SK-N-SH treated with all-trans-retinoic acid at 6 μM for 48 hours (cell line): ENCODE measurements around the gene SDK1.

Experiments
- ATAC-seq: fragments of 200-7000 bp; cut with Tn5 transposase; 3 replicates; pipeline ENCODE4 v1.9.1; 2020; ENCODE audit warnings: mild to moderate bottlenecking, moderate library complexity
- ARNTL ChIP-seq: fragments of 450-650 bp; formaldehyde crosslinking; IDR thresholded peaks from 2 replicates; pipeline ENCODE4 v1.5.0; 2020; ENCODE audit warnings: low read depth, mild to moderate bottlenecking, moderate library complexity, borderline replicate concordance
- BACH2 ChIP-seq: fragments of 250-450 bp; sonication (Bioruptor Pico); IDR thresholded peaks from 2 replicates; pipeline ENCODE4 v1.9.0; 2021; ENCODE audit warnings: mild to moderate bottlenecking, borderline replicate concordance
- CSDC2 ChIP-seq: fragments of 250-450 bp; sonication (Bioruptor Pico); IDR thresholded peaks from 2 replicates; pipeline ENCODE4 v1.5.0; 2020; ENCODE audit warnings: mild to moderate bottlenecking, moderate library complexity
- ESRRG ChIP-seq: fragments of 250-450 bp; sonication (Bioruptor Pico); IDR thresholded peaks from 2 replicates; pipeline ENCODE4 v1.6.1; 2021; ENCODE audit warnings: mild to moderate bottlenecking
- GLIS3 ChIP-seq: fragments of 250-450 bp; sonication (Bioruptor Pico); IDR thresholded peaks from 2 replicates; pipeline ENCODE4 v1.5.0; 2020; ENCODE audit warnings: mild to moderate bottlenecking, moderate library complexity
- ISL1 ChIP-seq: fragments of 250-450 bp; sonication (Bioruptor Pico); IDR thresholded peaks from 2 replicates; pipeline ENCODE4 v2.1.2; 2022; ENCODE audit warnings: mild to moderate bottlenecking, moderate library complexity
- OSR1 ChIP-seq: fragments of 250-450 bp; sonication (Bioruptor Pico); IDR thresholded peaks from 2 replicates; pipeline ENCODE4 v1.8.0; 2022; ENCODE audit warnings: moderate library complexity, mild to moderate bottlenecking, inconsistent platforms
- POU6F1 ChIP-seq: fragments of 250-450 bp; sonication (Bioruptor Pico); IDR thresholded peaks from 2 replicates; pipeline ENCODE4 v1.8.0; 2021; ENCODE audit warnings: low read depth, mild to moderate bottlenecking, moderate library complexity, borderline replicate concordance
- PPARA ChIP-seq: fragments of 250-450 bp; sonication (Bioruptor Pico); IDR thresholded peaks from 2 replicates; pipeline ENCODE4 v1.5.0; 2020; ENCODE audit warnings: mild to moderate bottlenecking, borderline replicate concordance
- RARB ChIP-seq: fragments of 250-450 bp; sonication (Bioruptor Pico); IDR thresholded peaks from 2 replicates; pipeline ENCODE4 v1.8.0; 2021; ENCODE audit warnings: mild to moderate bottlenecking, moderate library complexity
- SNAI2 ChIP-seq: fragments of 250-450 bp; sonication (Bioruptor Pico); IDR thresholded peaks from 2 replicates; pipeline ENCODE4 v1.5.0; 2020; ENCODE audit warnings: mild to moderate bottlenecking, moderate library complexity
- TCF4 ChIP-seq: fragments of 250-450 bp; sonication (Bioruptor Pico); IDR thresholded peaks from 2 replicates; pipeline ENCODE4 v1.8.0; 2021; ENCODE audit warnings: mild to moderate bottlenecking, moderate library complexity, borderline replicate concordance
- TOX ChIP-seq: fragments of 250-450 bp; sonication (Bioruptor Pico); IDR thresholded peaks from 2 replicates; pipeline ENCODE4 v1.8.0; 2021; ENCODE audit warnings: mild to moderate bottlenecking, moderate library complexity, borderline replicate concordance
- TSHZ2 ChIP-seq: fragments of 250-450 bp; sonication (Bioruptor Pico); IDR thresholded peaks from 2 replicates; pipeline ENCODE4 v1.5.0; 2020; ENCODE audit warnings: mild to moderate bottlenecking, moderate library complexity
- ZC3H10 ChIP-seq: fragments of 250-450 bp; sonication (Bioruptor Pico); IDR thresholded peaks from 2 replicates; pipeline ENCODE4 v1.5.1; 2021; ENCODE audit warnings: mild to moderate bottlenecking, moderate library complexity
- ZFP3 ChIP-seq: fragments of 250-450 bp; sonication (Bioruptor Pico); IDR thresholded peaks from 2 replicates; pipeline ENCODE4 v1.5.0; 2020; ENCODE audit warnings: mild to moderate bottlenecking, moderate library complexity
- ZFP30 ChIP-seq: fragments of 450-650 bp; formaldehyde crosslinking; IDR thresholded peaks from 2 replicates; pipeline ENCODE4 v1.5.0; 2022; ENCODE audit warnings: mild to moderate bottlenecking, moderate library complexity
- ZNF565 ChIP-seq: fragments of 450-650 bp; formaldehyde crosslinking; conservative IDR thresholded peaks from 2 replicates; pipeline ENCODE4 v1.5.0; 2020; ENCODE audit warnings: low read depth, mild to moderate bottlenecking, moderate library complexity
- ZNF70 ChIP-seq: fragments of 450-650 bp; formaldehyde crosslinking; IDR thresholded peaks from 2 replicates; pipeline ENCODE4 v1.5.0; 2020; ENCODE audit warnings: mild to moderate bottlenecking, moderate library complexity
- ZNF8 ChIP-seq: fragments of 450-650 bp; formaldehyde crosslinking; IDR thresholded peaks from 2 replicates; pipeline ENCODE4 v1.5.0; 2020; ENCODE audit warnings: mild to moderate bottlenecking, moderate library complexity
- TF ChIP-seq, protein P1 (sequence below): fragments of 250-450 bp; sonication (Bioruptor Pico); IDR thresholded peaks from 2 replicates; pipeline ENCODE4 v1.5.1; 2021; ENCODE audit warnings: mild to moderate bottlenecking, moderate library complexity
- TF ChIP-seq, protein P2 (sequence below): fragments of 250-450 bp; sonication (Bioruptor Pico); IDR thresholded peaks from 2 replicates; pipeline ENCODE4 v1.8.0; 2020; ENCODE audit warnings: mild to moderate bottlenecking, moderate library complexity, borderline replicate concordance
- TF ChIP-seq, protein P3 (sequence below): fragments of 250-450 bp; sonication (Bioruptor Pico); IDR thresholded peaks from 2 replicates; pipeline ENCODE4 v1.5.1; 2020; ENCODE audit warnings: low read depth, mild to moderate bottlenecking, moderate library complexity

SDK1 gene

DNA sequence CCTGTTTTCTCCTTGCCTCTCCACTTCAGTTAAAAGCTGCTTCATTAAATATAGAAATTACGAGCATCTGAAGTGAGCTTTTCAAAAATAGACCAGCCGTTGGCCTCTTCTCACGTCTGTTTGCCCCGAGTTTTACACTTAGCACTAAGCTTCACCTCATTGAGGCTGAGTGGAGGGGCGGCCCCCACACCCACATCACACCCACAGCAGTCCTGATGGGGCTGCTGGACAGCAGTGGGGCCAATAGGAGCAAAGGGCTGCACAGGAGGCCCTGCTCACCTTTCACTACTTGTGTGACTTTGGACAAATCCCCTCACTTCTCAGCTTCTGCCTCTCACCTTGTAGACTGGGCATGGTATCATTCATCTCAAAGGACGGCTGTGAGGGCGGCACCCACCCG lies 677.8 kb downstream of the SDK1 start:
- TF ChIP-seq ZNF70 (CRISPR knock-in tag) (no peak), POU6F1 (no peak), GLIS3 (CRISPR knock-in tag) (no peak), TOX (CRISPR knock-in tag) (no peak), ZFP3 (CRISPR knock-in tag) (no peak)
- ATAC-seq = no peak

DNA sequence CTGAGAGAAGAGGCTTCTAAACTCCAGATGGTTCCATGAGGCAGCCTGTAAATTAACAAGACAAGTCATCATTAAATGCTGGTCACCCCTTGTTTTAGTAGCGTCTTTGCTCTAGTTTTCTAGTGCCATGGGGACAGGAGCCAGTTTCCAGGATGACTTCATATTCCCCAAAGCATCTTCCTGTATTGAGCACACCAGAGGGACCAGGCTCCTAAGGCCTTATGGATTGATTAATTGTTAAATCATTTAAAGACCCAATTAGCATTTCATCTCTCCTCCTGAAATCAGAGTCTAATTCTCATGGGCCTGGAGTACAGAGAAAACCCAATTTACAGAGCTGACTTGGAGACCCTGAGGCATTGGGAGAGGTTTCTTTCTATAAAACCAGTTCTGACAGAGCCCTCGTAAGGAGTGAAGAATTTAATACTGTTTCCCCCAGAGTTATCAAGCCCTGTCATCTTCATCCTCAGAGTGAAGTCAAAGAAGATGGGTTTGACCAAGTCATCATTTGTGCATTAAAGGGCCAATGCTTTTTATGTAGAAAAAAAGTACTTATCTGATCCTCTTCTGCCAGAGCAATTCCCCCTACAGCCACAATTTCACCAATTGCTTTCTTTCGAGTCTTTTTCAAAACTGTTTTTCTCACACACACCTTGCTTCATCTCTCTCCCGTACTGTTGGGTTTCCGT lies 678.7 kb downstream of the SDK1 start:
- no peak for ATAC-seq

GRCh38 chr7:3980300-3980643 lies 679.2 kb downstream of the SDK1 start:
- TF ChIP-seq ZFP30 (CRISPR knock-in tag) (0 out of 2 replicates have a peak, but pooled peaks have one; percentile 29), TOX (CRISPR knock-in tag) (no peak), CSDC2 (0 out of 2 replicates have a peak, but pooled peaks have one; percentile 12), ZC3H10 (no peak), TCF4 (CRISPR knock-in tag) (peak; percentile 57; the same call in 1 of the 2 replicates), ESRRG (CRISPR knock-in tag) (no peak), ZNF70 (CRISPR knock-in tag) (no peak), ARNTL (no peak), PPARA (CRISPR knock-in tag) (no peak), BACH2 (CRISPR knock-in tag) (peak; percentile 77; the same call in 1 of the 2 replicates), ISL1 (peak; percentile 91), RARB (CRISPR knock-in tag) (no peak), ZNF565 (CRISPR knock-in tag) (no peak), TSHZ2 (CRISPR knock-in tag) (peak; percentile 67; the same call in 1 of the 2 replicates), POU6F1 (no peak), OSR1 (CRISPR knock-in tag) (no peak), SNAI2 (CRISPR knock-in tag) (no peak), ZNF8 (CRISPR knock-in tag) (no peak), ZFP3 (CRISPR knock-in tag) (no peak; the same call in 1 of the 2 replicates), GLIS3 (CRISPR knock-in tag) (0 out of 2 replicates have a peak, but pooled peaks have one; percentile 57)
- TF ChIP-seq, protein P1, sequence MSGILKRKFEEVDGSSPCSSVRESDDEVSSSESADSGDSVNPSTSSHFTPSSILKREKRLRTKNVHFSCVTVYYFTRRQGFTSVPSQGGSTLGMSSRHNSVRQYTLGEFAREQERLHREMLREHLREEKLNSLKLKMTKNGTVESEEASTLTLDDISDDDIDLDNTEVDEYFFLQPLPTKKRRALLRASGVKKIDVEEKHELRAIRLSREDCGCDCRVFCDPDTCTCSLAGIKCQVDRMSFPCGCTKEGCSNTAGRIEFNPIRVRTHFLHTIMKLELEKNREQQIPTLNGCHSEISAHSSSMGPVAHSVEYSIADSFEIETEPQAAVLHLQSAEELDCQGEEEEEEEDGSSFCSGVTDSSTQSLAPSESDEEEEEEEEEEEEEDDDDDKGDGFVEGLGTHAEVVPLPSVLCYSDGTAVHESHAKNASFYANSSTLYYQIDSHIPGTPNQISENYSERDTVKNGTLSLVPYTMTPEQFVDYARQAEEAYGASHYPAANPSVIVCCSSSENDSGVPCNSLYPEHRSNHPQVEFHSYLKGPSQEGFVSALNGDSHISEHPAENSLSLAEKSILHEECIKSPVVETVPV (CRISPR knock-in tag) = no peak; the same call in 1 of the 2 replicates
- TF ChIP-seq, protein P2, sequence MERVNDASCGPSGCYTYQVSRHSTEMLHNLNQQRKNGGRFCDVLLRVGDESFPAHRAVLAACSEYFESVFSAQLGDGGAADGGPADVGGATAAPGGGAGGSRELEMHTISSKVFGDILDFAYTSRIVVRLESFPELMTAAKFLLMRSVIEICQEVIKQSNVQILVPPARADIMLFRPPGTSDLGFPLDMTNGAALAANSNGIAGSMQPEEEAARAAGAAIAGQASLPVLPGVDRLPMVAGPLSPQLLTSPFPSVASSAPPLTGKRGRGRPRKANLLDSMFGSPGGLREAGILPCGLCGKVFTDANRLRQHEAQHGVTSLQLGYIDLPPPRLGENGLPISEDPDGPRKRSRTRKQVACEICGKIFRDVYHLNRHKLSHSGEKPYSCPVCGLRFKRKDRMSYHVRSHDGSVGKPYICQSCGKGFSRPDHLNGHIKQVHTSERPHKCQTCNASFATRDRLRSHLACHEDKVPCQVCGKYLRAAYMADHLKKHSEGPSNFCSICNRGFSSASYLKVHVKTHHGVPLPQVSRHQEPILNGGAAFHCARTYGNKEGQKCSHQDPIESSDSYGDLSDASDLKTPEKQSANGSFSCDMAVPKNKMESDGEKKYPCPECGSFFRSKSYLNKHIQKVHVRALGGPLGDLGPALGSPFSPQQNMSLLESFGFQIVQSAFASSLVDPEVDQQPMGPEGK = 0 out of 2 replicates have a peak, but pooled peaks have one; percentile 24
- TF ChIP-seq, protein P3, sequence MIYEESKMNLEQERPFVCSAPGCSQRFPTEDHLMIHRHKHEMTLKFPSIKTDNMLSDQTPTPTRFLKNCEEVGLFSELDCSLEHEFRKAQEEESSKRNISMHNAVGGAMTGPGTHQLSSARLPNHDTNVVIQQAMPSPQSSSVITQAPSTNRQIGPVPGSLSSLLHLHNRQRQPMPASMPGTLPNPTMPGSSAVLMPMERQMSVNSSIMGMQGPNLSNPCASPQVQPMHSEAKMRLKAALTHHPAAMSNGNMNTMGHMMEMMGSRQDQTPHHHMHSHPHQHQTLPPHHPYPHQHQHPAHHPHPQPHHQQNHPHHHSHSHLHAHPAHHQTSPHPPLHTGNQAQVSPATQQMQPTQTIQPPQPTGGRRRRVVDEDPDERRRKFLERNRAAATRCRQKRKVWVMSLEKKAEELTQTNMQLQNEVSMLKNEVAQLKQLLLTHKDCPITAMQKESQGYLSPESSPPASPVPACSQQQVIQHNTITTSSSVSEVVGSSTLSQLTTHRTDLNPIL (CRISPR knock-in tag) = peak; percentile 76
- ATAC-seq = peak; percentile 20; the same call in 1 of the 3 replicates

More for the DNA sequence above, 678.7 kb downstream of the SDK1 start:
- TF ChIP-seq RARB (CRISPR knock-in tag) (no peak), ESRRG (CRISPR knock-in tag) (no peak), PPARA (CRISPR knock-in tag) (no peak), BACH2 (CRISPR knock-in tag) (no peak)
- TF ChIP-seq, protein P2 = no peak
- TF ChIP-seq, all 23 proteins: peak for 0
